OCI-LY7 (cell line): ENCODE data around the gene CFAP54.

Experiments
- EZH2phosphoT487 ChIP-seq: fragments of 200-600 bp; sonication (generic); IDR thresholded peaks from 2 replicates; pipeline ENCODE4 v1.6.1; 2018; ENCODE audit warnings: low read depth, borderline replicate concordance, mild to moderate bottlenecking, mixed run types, antibody characterized with exemption, low read length, moderate library complexity, mixed read lengths
- TF ChIP-seq, protein P1 (sequence below): fragments of 200-600 bp; sonication (generic); conservative IDR thresholded peaks from 2 replicates; pipeline ENCODE4 v1.5.1; 2014; ENCODE audit warnings: mild to moderate bottlenecking, antibody characterized with exemption, low read length, moderate library complexity, mixed read lengths

DNA sequence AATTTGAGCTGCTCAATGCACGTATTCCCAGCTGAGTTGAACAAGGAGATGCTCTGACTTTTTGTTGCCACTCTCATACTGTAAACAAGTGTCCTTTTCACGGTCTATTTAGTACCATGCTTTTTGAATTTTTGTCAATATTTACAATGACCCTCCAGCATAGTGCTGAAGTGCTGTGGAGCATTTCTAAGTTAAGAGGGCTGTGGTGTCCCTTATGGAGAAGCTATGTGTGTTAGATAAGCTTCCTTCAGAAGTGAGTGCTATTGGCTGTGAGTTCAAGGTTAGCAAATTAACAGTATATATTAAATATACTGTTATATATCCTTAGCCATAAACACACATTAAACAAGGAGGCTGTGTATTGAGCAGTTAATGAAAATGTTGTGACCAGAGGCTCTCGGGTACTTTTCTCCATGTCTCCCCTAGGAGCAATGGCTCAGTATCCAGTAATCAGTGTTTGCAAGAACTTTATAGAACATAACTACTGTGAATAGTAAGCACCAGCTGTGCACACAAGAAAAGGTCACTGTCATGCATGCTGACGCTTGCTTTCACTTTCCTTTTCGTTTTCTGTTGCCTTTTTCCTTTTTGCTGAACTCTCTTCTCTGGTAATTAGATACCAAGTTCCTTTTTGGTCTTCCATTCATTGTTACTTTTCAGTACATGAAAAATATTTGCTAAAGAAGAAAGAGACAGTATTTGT lies 230.4 kb downstream of the CFAP54 start:
- TF ChIP-seq, protein P1, sequence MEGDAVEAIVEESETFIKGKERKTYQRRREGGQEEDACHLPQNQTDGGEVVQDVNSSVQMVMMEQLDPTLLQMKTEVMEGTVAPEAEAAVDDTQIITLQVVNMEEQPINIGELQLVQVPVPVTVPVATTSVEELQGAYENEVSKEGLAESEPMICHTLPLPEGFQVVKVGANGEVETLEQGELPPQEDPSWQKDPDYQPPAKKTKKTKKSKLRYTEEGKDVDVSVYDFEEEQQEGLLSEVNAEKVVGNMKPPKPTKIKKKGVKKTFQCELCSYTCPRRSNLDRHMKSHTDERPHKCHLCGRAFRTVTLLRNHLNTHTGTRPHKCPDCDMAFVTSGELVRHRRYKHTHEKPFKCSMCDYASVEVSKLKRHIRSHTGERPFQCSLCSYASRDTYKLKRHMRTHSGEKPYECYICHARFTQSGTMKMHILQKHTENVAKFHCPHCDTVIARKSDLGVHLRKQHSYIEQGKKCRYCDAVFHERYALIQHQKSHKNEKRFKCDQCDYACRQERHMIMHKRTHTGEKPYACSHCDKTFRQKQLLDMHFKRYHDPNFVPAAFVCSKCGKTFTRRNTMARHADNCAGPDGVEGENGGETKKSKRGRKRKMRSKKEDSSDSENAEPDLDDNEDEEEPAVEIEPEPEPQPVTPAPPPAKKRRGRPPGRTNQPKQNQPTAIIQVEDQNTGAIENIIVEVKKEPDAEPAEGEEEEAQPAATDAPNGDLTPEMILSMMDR: no peak
- no peak for TF ChIP-seq EZH2phosphoT487
